Measurements from ENCODE around the gene ARMC7. TPM values are rescaled to one million over a fixed set of nuclear protein-coding genes. Genes with fewer than 3 reads are reported as not detected.

The ARMC7 gene
- total RNA-seq, 1 donor from 2014 or later, result 1.9 TPM

DNA sequence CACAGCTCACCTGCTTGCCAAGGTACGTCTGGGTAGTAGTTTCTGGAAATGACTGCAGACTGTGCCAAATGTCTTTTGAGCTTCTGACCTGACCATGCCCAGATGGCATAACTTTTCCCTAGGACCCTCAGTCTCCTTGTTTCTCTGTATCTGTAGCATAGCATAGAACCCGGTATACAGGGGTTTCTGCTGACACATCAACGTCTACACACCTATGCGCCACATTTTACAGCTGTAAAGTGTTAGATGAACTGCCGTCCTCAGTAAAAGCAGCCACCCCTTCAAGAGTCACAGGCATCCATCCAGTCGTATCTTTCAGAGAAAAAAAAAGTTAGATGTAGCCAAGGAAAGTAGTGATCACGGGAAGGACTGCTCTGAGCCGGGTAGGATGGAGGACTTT, 45.3 kb upstream of the ARMC7 start:
- no peak for DNase-seq (ENCODE audit: low spot score)
- Histone ChIP-seq H3K4me2 (no peak overlapping the region), H3K27me3 (no peaks in the 10 kb centered on the region), H3K79me2 (ENCODE audit: low read depth) (no peaks in the 10 kb centered on the region), H3F3A (ENCODE audit: low read depth) (no peaks in the 10 kb centered on the region), H3K9ac (no peak overlapping the region), H2AFZ (replicated peaks) (no peak overlapping the region), H4K20me1 (ENCODE audit: low read depth) (peaks cover 4% of the 10 kb centered on the region), H3K36me3 (no peaks in the 10 kb centered on the region), H3K4me1 (no peaks in the 10 kb centered on the region), H3K4me3 (no peak overlapping the region), H3K9me3 (ENCODE audit: low read depth) (no peaks in the 10 kb centered on the region), H3K27ac (no peak overlapping the region)
- Mint-ChIP-seq H3K27me3 (ENCODE audit: insufficient read depth, low read depth) (peaks cover 8% of the 10 kb centered on the region), H3K27ac (no peak overlapping the region), H3K9me3 (no peaks in the 10 kb centered on the region), H3K4me1 (no peaks in the 10 kb centered on the region), H3K4me3 (no peak overlapping the region), H3K36me3 (peaks cover 28% of the 10 kb centered on the region)
- TF ChIP-seq, protein P1, sequence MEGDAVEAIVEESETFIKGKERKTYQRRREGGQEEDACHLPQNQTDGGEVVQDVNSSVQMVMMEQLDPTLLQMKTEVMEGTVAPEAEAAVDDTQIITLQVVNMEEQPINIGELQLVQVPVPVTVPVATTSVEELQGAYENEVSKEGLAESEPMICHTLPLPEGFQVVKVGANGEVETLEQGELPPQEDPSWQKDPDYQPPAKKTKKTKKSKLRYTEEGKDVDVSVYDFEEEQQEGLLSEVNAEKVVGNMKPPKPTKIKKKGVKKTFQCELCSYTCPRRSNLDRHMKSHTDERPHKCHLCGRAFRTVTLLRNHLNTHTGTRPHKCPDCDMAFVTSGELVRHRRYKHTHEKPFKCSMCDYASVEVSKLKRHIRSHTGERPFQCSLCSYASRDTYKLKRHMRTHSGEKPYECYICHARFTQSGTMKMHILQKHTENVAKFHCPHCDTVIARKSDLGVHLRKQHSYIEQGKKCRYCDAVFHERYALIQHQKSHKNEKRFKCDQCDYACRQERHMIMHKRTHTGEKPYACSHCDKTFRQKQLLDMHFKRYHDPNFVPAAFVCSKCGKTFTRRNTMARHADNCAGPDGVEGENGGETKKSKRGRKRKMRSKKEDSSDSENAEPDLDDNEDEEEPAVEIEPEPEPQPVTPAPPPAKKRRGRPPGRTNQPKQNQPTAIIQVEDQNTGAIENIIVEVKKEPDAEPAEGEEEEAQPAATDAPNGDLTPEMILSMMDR (IDR thresholded peaks at IDR 0.05), result no peak
- TF ChIP-seq EZH2 (IDR thresholded peaks at IDR 0.05), result no peak
- no peak for TF ChIP-seq EZH2phosphoT487 (IDR thresholded peaks at IDR 0.05)

DNA sequence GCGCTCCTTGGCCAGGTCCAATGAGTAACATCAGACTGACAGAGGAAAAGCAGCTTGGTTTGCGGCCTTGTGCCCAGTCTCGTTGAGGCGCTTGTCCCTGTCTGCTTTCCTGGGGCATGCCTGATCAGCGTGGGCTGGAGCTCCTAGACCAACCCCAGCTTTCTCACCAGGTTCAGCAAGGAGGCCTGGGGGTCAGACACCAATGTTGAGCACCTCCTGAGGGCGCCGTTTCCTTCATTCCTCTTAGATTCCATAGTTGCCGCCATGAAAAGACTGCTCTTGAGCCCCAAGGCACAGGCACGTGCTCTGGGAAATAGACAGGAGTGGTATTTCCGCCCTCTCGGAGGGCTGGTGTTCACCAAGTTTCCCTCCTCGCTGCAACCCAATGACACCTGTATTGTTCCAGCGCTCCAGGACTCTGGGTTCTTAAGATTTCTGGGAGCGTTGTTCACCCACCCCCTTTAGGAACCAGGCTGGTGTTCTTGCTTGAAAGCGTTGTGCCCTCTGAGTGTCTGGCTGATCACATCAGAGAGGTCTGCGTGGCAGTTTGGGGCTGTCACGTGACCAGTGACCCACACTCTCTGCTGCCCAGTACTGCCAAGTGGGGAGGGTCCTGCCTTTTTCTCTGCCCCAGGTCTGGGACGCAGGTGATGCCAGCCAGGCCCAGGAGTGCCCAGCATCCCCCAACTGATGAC, 44.8 kb upstream of the ARMC7 start:
- H3K4me3 ChIP-seq, result no peak overlapping the region
- no peaks in the 10 kb centered on the region for H4K20me1 ChIP-seq (ENCODE audit: low read depth)
- no peak overlapping the region for H3K27ac ChIP-seq
- H3F3A ChIP-seq (ENCODE audit: low read depth), result no peaks in the 10 kb centered on the region
- TF ChIP-seq, protein P1 (IDR thresholded peaks at IDR 0.05), result peak; percentile 24
- TF ChIP-seq EZH2 (IDR thresholded peaks at IDR 0.05), result no peak
- TF ChIP-seq EZH2phosphoT487 (IDR thresholded peaks at IDR 0.05), result no peak
- peaks cover 24% of the 10 kb centered on the region for H3K36me3 Mint-ChIP-seq
- H3K27me3 ChIP-seq, result no peaks in the 10 kb centered on the region
- H3K4me1 ChIP-seq, result no peaks in the 10 kb centered on the region
- no peaks in the 10 kb centered on the region for H3K9me3 Mint-ChIP-seq
- H3K79me2 ChIP-seq (ENCODE audit: low read depth), result no peaks in the 10 kb centered on the region
- H3K9ac ChIP-seq, result no peak overlapping the region
- H2AFZ ChIP-seq (replicated peaks), result no peak overlapping the region
- H3K36me3 ChIP-seq, result no peaks in the 10 kb centered on the region
- H3K27ac Mint-ChIP-seq, result no peak overlapping the region
- no peak overlapping the region for H3K4me2 ChIP-seq
- H3K9me3 ChIP-seq (ENCODE audit: low read depth), result no peaks in the 10 kb centered on the region
- no peaks in the 10 kb centered on the region for H3K4me1 Mint-ChIP-seq
- no peak overlapping the region for H3K4me3 Mint-ChIP-seq
- DNase-seq (ENCODE audit: low spot score), result peak; percentile 30
- H3K27me3 Mint-ChIP-seq (ENCODE audit: insufficient read depth, low read depth), result peaks cover 8% of the 10 kb centered on the region

DNA sequence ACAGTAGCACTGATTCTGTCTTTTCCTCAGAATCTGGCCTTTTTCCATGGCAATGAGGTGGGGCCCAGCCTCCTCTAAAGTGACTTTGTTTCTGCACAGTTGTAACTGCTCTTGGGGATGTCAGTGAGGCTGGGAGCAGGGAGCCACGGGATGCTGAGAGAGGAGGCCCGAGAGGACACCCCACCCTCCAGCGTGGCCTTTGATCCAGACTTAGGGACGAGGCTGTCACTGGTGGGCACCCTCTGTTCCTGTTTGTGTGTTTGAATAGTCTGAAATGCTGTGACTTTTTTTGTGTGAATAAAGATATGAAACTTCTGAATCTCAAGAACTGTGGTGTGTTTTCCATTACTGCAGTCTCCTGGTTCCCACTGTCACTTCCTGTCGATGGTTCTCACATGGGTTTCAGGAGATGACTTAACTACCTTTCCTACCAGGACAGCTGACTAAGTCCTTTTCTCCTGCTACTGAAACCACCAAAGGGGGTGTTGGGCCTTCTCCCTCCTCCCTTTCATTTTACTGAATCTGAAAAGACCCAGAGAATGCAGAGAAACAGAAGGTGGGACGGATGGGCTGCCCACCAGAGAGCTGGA, 44.1 kb upstream of the ARMC7 start:
- H3F3A ChIP-seq (ENCODE audit: low read depth), result no peaks in the 10 kb centered on the region
- DNase-seq (ENCODE audit: low spot score), result no peak
- H3K9me3 ChIP-seq (ENCODE audit: low read depth), result no peaks in the 10 kb centered on the region
- no peak overlapping the region for H2AFZ ChIP-seq (replicated peaks)
- H4K20me1 ChIP-seq (ENCODE audit: low read depth), result no peaks in the 10 kb centered on the region
- H3K9ac ChIP-seq, result no peak overlapping the region
- peak overlapping the region; percentile 33 for H3K27ac Mint-ChIP-seq
- no peaks in the 10 kb centered on the region for H3K79me2 ChIP-seq (ENCODE audit: low read depth)
- no peak overlapping the region for H3K4me3 ChIP-seq
- no peaks in the 10 kb centered on the region for H3K36me3 ChIP-seq
- H3K4me2 ChIP-seq, result no peak overlapping the region
- no peaks in the 10 kb centered on the region for H3K27me3 ChIP-seq
- no peak for TF ChIP-seq EZH2phosphoT487 (IDR thresholded peaks at IDR 0.05)
- TF ChIP-seq, protein P1 (IDR thresholded peaks at IDR 0.05), result no peak
- no peak for TF ChIP-seq EZH2 (IDR thresholded peaks at IDR 0.05)
- H3K36me3 Mint-ChIP-seq, result peaks cover 24% of the 10 kb centered on the region
- H3K4me1 ChIP-seq, result no peaks in the 10 kb centered on the region
- H3K4me3 Mint-ChIP-seq, result no peak overlapping the region
- H3K27ac ChIP-seq, result no peak overlapping the region
- peaks cover 8% of the 10 kb centered on the region for H3K27me3 Mint-ChIP-seq (ENCODE audit: insufficient read depth, low read depth)
- H3K4me1 Mint-ChIP-seq, result no peaks in the 10 kb centered on the region
- no peaks in the 10 kb centered on the region for H3K9me3 Mint-ChIP-seq

Data from neural progenitor cell (in vitro differentiated cells).